GM19043 (cell line): ENCODE data around the gene PTPRE.
"Not testable (repeated sequence)": the region's sequence is repeated elsewhere in the genome, so short reads cannot be mapped to it uniquely, and the experiment has no call there.

Experiments used
- ATAC-seq: cut with Tn5 transposase; IDR thresholded peaks from one replicate; pipeline ENCODE4 v1.9.1; 2021; ENCODE audit warnings: low read depth; ENCODE audit not compliant: unreplicated experiment

The PTPRE gene

GRCh38 chr10:128084364-128084763, 177.5 kb downstream of the PTPRE start:
- no peak for ATAC-seq

GRCh38 chr10:128084991-128085390, 178.1 kb downstream of the PTPRE start:
- no peak for ATAC-seq

DNA sequence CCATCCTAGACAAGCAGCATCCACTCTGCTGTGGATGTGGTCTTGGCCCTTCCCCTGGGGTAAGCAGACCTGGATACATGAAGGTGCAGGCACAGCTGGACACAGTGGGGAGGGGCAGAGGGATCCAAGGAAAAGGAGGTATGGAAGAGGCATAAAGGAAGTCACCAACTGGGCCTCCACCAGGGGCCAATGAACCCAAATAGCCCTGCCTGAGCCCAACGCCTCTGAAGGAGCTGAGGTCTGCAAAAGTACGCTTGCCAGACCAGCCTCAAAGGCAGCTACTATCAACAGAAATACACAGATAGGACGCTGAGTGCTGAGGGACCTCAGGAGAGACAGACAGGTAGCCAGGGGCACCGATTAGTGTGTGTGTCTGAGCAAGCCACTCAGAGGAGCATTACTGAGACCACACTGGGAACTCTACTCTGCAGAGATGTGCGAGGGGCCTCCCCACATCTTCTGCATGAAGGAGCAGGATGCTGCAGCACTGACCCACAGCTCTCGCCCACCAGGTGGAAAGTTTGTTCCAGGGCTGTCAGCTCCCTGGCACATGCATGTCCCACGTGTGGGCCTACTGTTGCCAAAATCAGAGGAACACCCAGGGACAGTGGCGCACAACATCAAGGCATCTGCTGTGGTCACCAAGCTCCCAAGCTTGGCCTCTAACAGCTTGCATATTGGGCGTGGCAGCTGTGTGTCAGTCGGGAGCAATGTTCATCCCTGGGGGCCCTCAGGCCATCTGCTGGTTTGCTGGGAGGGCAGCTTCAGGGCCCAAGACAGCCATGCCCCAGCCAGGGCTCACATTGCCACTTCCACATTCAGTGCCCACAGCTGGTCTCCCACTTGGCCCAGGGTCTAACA, 179.3 kb downstream of the PTPRE start:
- no peak for ATAC-seq

DNA sequence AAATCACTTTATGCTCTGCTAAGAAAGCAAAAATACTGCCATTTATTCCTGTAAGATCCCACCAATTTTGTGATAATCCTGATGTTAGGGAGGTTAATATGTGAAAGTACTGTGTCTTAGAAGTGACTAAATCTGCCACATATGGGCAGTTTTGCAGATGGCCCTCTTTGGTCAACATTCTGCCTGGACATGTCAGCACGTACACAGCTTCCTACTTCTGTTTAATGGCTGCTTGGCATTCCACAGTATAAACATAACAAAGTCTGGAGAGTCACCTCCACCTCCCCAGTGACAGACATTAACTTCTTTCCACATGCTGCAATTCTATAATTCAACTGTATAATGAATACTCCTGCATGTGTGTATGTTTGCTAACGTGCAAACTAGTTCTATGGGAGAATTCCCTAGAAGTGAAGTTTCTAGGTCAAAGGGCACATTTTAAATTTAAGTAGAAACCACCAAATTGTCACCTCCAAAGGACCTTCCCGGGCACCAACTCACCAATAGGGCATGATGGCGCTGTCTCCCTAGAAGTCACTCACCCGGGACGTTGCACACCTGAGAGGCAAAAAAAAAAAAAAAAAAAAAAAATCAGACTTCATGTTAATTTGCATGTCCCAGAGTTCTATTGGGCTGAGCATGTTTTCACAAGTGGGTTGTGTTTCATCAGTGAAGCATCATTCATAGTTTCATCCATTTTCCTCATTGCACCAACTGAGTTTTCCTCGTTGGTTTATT, 180.4 kb downstream of the PTPRE start:
- ATAC-seq = no peak

GRCh38 chr10:128087884-128088709, 181.2 kb downstream of the PTPRE start:
- ATAC-seq = no peak

DNA sequence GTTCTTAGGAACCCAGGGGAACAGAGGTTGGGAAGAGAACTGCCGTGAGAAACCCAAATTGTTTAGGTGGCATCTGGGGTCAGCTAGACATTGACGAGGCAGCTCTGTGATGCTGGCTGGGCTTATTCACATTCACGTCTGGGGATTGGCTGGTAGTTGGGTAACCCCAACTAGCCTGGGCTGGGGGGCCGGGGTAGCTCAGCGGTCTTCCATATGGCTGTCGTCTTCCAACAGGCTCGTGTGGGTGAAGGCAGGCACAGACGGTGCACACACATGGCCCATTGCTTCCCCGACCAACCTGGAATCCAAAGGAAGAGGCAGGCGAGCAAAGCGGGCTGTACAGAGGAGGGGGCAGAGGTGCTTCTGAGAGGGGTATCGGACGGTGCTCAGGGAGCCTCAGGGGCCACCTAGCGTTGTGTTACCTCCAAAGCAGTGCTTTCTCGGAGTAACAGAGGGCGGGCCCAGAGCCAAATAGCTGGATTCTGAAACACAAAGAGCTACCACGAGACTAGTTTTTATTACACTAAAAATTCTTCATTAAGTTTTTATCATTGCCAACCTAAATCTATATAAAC, 184.8 kb downstream of the PTPRE start:
- no peak for ATAC-seq

GRCh38 chr10:128092454-128092853, 185.6 kb downstream of the PTPRE start:
- no peak for ATAC-seq

GRCh38 chr10:128094596-128094995, 187.7 kb downstream of the PTPRE start:
- ATAC-seq = not testable (repeated sequence)

- ATAC-seq = peak; percentile 69
Measured at GRCh38 chr10:128095027-128095752, 188.3 kb downstream of the PTPRE start.

DNA sequence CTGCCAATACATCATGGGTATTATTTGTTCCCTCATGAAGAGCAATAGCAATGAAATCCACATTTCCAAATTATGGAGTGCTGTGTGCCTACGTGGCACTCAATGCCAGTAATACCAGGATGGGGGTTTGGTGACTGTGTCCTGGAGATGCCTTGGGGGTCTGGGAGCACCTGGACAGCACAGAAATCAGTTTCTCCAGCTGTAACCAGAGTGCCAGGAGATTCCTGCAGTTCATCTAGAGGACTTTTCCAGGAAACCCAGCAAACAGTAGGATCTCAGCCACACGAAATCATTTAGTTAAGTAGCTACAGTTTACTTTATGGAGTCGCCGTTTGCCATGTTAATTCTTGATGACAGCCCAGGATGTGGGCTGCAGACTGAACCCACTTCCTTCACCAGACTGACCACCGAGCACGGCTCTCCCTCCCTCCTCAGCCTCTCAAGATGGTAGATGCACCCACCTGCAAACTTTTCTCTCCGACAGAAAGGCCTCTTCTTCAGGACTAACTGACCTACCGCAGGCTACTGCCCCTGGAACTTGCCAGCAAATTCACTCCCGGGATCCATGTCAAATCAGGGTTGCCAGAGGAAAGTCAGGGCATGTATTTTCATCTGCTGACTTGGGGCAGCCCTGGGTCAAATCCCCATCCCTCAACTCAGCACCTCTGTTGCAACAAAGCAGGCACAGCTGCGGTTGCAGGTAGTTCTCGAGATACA, 189.0 kb downstream of the PTPRE start:
- peak; percentile 62 for ATAC-seq

DNA sequence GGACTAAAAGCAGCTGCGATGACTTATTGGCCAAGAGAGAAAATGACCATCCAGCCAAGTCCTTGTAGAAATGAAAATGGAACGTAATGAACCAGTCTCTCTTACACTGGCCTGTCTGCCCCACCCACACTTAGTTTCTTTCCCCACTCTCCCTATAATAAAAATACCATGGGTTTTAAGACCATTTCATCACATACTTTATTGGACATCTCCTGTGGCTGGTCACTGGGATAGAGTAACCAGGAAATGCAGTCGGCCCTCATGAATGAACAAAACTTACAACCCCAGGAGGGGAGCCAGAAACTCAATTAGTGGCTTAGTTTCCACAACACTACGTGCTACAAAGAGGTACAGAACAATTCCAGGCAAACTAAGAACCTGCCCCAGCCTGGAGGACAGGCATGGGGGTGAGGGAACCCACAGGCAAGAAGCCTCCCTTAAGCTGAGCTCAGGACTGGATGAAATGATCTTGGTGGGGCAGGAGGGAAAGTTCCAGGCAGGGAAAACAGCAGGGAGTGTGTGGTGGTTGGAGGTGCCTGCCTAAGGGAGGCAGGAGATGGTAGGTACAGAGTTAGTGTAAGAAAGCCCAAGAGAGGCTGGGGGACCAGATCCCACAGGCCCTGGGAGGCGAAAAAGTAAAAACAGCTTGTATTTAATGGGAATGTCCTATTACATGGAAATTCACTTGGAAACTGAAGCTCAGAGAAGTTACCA, 189.7 kb downstream of the PTPRE start:
- ATAC-seq = no peak

DNA sequence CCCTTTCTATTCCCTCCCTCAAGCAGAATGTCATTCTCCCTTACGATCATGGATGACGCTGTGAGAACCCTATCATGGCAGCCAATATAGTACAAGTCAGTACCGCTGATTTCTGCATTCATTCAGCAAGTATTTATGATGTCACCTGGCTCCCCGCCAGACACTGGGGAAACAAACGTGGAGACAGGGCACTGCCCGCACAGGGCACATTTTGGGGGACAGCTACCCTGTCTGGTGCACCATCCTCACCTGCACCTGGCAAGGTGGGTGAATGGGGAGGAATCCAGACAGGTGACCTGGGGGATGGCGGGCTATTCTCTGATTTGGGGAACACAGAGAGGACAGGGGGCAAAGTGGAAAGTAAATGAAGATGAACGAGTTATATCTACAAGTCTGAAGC, 190.9 kb downstream of the PTPRE start:
- ATAC-seq = no peak

GRCh38 chr10:128098631-128099030, 191.7 kb downstream of the PTPRE start:
- ATAC-seq = no peak

GRCh38 chr10:128099901-128100300, 193.0 kb downstream of the PTPRE start:
- no peak for ATAC-seq

DNA sequence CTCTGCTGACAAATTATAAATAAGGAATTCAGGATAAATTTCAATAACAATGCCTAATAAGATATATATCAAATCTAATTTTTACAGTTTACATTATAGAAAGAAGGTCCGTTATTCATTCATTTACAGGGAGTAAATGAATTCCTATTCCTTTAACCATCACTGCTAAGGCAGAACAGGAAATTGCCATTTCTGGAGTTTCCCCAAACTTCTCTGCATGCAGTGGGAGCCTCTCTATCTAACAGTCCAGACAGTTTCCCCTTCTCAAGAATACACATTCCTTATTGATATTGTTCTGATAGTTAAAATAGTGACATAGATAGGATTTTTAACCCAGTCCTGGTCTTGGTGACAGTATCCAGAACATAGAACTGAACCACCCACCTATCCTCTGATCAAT, 195.0 kb downstream of the PTPRE start:
- ATAC-seq = no peak

DNA sequence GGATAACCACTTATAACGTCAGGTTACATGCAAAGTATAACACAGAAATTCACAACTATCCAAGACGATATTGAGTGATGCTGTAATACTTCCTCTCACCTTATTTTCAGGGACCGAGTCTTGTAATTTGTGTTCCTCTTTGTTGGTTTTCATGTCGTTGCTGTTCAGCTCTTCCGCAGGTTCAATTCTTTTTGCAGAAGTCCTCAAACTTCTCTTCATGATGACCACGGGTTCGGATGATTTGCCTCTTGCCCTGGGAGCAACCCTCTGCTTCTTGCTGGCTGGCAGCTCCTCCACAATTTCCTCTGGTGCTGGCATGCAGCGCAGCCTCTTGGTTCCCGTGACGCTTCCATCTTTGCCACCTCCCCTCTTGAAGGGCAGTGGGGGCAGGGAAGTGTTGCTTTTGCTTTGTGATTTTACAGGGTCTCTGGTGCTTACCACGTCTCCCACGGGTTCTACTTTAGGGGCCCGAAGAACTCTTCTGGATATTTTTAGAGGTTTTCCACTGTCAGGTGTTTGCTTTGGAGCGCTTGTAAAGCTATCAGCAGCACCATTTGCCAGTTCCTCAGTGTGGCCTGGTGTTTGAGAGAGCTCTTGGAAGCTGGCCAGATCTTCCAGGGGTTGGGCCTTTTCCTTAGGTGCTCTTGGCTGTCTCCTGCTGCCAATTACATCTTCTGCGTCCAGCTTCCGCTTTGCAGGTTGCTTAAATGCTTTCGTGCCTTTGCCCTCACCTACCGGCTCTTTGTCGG, 195.8 kb downstream of the PTPRE start:
- no peak for ATAC-seq

DNA sequence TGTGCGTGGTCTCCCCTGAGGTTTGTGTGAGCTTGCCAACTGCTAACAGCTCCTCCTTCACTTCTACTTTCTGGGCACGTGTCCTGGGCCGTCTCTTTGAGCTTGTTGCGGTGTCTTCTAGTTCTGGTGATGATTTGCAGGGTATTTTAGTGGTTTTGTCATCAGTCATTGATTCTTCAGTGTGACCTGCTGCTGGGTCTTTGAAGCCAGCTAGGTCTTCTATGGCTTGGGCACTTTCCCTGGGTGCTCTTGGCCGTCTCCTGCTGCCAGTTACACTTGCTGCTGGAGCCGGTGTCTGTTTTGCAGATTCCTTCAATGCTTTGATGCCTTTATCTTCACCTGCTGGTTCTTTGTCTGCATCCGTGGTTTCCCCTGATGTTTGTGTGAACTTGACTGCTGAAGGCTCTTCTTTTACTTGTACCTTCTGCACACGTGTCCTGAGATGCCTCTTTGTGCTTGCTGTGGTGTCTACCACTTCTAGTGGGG, 196.4 kb downstream of the PTPRE start:
- ATAC-seq = no peak

DNA sequence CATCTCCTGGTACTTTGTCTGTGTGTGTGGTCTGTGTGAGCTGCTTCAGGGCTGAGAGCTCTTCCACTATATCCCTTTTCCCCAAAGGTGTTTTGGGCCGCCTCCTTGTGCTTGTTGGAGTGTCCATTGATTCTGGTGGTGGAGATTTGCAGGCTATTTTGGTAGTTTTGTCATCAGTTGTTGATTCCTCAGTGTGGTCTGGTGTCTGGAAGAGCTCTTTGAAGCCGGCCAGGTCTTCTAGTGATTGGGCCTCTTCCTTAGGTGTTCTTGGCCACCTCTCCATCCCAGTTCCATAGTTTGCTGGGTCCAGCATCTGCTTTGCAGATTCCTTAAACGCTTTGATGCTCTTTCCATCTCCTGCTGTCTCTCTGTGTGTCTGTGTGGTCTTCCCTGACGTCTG, 198.5 kb downstream of the PTPRE start:
- no peak for ATAC-seq
